ENCODE measurements around the gene HHIPL1.
"Not testable (repeated sequence)": the region's sequence is repeated elsewhere in the genome, so short reads cannot be mapped to it uniquely, and the experiment has no call there.

Gene HHIPL1

DNA sequence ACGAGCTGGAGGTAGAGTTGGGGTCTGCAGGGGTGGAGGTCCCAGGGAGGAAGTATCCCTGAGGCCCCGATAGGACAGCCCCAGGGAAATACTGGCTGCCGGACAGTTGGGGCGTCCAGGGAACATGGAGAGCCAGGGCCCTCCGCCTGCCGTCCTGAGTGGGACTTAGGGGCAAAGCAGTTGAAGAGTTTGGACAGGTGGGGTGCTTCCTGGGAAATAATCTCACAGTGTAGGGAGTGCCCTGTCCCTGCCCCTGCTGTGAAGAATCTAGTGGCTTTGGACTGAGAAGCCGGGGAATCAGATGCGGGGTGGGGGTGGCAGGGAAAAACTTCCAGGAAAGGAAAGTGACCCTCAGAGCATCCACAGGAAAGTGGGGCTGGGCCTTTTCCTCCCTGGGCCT is 9.8 kb upstream of the HHIPL1 start:
- DNase-seq (ENCODE audit: low read depth) = no peak

DNA sequence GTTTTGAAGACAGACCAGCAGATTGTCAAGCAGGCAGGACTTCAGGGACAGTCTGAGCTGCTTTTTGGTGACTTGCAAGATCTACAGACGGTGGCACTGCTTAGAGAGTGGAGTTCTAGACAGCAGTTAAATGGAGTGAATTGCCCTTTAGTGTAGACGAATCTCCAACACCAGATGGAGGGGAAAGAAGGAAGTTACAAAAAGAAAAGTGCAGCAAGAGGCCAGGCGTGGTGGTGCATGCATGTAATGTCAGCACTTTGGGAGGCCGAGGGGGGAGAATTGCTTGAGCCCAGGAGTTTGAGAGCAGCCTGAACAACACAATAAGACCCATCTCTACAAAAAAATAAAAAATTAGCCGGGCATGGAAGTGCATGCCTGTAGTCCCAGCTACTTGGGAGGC is 8.4 kb upstream of the HHIPL1 start:
- DNase-seq (ENCODE audit: low read depth) = no peak

DNA sequence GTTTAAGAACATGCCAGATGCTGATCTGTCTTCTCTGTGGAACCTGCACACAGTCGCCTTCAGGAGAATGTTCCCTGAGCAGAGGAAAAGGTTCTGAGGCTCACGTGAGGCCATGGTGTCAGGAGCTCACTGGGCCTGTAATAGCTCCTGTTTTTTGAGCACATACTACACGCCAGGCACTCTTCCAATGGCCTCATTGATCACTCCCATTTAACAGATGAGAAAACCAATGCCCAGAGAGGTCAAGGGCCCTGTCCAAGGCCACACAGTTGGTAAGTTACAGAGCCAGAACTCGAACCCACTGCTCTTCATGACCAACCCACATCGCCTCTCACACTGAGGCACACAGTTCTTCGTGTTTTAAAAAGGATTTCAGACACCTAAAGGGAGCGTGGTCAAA is 7.3 kb upstream of the HHIPL1 start:
- no peak for DNase-seq (ENCODE audit: low read depth)

DNA sequence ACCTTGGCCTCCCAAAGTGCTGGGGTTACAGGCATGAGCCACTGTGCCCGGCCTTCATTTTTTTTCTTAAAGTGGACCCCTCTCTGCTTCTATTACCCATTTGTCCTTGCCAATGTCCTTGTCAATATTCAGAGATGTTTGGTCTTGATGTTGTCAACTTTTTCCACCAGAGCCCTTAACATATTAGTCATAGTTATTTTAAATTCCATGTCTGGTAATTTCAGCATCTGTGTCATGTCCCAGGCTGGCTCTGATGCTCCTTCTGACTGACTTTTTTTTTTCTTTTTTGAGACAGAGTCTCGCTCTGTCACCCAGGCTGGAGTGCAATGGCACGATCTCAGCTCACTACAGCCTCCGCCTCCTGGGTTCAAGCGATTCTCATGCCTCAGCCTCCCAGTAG is 2.2 kb upstream of the HHIPL1 start:
- DNase-seq (ENCODE audit: low read depth) = not testable (repeated sequence)

DNA sequence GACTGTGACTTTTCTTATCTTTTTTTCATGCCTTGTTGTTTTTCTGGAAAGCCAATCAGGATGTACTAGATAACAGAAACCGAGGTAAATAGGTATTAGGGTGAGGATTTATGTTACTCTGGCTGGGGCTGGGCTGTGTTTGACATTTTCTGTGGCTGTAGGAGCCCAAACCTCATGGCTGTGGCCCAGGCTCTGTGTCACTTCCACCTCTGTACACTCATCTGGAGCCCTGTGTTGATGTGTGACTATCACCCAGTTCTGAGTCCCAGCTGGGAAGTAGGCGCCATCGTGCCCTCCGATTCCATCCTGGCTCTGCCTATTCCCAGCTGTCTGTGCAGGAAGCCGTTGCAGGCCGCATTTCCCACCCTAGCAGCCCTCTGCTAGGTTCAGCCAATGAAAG is 1.6 kb upstream of the HHIPL1 start:
- DNase-seq (ENCODE audit: low read depth) = no peak

DNA sequence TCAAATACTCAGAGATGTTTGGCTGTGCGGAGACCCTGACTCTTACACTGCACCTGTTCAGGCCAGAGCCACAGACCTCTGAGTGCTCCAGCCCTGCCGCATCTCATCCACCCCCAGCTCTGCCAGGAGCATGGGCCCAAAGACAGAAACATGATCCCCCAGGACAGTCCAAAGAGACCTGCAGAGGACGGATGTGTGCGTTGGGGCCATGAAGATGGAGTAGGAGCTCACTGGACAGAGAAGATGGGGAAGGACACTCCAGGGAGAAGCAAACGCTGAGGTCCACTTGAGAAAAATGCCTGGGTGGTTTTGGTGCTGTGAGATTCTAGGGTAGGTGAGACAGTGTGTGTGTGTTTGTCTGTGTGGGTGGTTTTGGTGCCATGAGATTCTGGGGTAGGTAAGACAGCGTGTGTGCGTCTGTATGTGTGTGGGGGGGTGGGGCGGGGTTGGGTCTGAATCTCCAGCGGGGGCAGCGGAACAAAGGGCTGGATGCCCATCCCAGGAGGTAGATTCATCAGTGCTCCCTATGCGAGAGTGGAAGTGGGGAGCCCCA is 818 bp upstream of the HHIPL1 start:
- no peak for DNase-seq (ENCODE audit: low read depth)

DNA sequence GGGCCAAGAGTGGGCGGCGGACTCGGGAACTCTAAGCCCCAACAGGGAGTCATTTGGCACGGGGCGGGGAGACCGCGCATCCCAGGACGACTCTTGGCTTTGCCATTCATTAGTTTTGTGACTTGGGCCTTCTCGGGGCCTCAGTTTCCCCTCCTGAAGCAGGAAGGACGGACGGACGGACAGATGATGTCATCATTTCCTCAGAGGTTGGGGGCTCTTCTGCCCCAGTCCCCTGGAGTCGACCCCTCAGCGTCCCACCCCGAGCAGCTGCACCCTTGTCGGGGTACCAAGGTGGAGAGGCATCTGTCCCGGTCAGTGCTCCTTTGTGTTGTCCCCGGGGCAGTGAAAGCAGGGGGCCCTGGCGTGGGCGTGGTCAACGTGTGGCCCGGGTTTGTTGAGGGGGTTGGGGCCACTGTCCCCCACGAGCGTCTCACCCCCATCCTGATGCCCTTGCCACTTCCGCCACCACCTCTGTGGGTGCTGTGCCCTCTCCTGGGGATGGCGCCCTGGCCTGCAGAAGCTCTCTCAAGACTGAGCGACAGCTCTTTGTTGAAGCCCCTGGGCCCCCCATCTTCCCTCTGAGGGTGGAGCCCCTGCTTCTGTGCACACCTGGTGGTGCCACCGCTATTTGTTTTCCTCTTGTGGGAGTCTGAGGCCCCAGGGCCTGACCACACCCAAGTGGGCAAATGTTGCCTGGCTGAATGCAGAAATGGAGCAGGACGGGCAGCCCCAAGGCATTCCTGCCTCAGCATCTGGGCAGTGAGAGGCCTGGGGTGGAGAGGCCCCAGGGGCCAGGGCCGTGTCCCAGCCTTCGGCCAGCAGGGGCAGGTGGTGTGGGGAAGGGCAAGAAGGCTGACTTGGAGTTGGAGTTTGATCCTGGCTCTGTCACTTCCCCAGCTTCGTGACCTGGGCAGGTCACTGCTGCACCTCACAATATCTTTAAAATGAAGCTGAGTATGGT is 896 bp downstream of the HHIPL1 start:
- no peak for DNase-seq (ENCODE audit: low read depth)

DNA sequence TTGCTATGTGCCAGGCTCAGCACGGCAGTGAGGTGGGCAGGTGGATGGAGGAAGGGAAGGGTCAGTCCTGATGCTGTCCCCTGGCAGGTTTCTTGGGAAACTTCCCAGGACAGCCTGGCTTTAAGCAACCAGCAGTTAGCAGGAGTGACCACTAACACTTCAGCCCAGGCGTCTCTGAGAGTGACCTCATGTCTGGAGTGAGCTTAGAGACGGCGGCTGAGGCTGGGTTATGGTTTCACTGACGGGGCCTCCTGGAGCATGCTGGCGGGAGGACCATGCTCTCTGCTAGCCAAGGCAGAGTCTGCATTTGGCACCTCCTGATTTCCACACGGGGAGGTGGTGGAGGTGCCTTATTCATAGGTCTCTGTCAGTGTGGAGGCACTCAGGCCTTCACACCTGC is 2.5 kb downstream of the HHIPL1 start:
- DNase-seq (ENCODE audit: low read depth) = no peak

DNA sequence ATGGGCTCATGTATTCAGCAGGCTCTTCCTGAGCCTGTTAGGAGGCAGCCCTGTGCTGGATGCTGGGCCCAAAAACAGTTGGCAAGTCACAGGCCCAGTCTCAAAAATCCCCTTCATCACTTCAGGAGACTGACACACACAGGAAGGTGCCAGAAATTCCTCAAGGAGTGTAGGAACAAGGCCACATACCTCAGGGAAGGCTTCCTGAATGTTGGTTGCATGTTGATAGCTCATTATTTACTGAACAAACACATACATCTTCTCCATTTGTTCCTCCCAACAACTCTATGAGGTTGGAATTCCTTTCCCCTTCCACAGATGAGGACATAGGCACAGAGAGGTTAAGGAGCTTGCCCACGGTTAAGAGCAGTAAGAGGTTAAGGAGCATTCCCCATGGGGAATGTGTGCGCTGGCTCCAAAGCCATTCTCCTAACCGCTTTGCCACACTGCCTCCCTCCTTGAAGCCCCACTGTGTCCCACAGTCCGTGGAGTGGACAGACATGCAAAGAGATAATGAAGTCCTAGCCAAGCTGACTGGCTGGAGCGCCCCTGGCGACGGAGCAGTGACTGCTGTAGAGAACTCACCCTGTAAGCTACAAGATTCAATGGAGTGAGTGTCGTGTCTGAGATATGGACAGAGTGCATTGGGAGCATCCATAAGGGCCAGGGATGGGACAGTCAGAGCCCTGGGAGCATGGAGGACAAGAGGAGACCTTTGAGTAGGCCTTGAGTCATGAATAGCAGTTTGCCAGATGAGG is 3.3 kb downstream of the HHIPL1 start:
- DNase-seq (ENCODE audit: low read depth) = no peak

DNA sequence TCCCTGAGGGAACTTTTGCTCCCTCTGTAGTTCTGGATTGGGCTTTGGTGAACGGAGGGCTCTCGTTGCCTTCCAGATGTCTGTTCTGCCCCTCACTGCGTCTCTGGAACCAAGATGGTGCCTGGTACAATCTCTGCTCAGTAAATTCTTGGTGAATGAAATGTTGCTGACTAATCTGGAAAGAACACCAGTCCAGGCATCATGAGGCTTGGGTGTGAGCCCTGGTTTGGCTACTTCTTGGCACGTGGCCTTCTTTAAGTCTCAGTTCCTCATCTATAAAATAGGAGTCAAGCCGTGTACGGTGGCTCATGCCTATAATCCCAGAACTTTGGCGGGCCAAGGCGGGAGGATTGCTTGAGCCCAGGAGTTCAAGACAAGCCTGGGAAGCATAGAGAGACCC is 4.3 kb downstream of the HHIPL1 start:
- DNase-seq (ENCODE audit: low read depth) = no peak

DNA sequence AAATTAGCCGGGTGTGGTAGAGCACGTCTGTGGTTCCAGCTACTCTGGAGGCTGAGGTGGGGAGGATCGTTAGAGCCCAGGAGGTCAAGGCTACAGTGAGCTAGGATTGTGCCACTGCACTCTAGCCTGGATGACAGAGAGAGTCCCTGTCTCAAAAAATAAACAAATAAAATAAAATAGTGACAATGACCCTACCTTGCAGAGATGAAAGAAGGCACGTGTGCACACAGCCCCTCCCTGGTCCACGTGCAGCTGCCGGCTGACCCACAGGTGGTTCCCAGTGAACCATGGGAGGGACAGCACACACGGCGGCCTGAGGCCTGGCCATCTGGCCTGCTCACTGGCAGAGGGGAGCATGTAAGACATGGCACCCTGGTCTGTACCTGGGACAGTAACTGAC is 4.7 kb downstream of the HHIPL1 start:
- DNase-seq (ENCODE audit: low read depth) = no peak

DNA sequence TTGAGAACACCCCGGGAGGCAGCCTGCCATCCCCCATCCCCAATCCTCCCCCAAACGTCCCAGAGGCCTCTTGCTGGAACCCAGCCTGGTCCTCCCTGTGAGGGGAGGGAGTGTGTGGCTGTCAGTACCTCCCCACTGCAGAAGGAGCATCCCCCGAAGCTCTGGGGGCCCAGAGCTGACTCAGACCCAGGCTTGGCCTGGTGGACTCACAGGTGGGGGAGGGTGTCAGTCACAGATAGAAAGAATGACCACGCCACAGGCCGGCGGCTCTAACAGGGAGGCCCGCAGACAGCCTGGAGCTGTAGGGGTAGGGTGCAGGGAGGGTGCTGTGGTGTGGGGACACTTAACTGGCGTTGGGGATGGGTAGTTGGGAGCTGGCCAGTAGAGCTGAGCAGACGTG is 5.3 kb downstream of the HHIPL1 start:
- DNase-seq (ENCODE audit: low read depth) = no peak

DNA sequence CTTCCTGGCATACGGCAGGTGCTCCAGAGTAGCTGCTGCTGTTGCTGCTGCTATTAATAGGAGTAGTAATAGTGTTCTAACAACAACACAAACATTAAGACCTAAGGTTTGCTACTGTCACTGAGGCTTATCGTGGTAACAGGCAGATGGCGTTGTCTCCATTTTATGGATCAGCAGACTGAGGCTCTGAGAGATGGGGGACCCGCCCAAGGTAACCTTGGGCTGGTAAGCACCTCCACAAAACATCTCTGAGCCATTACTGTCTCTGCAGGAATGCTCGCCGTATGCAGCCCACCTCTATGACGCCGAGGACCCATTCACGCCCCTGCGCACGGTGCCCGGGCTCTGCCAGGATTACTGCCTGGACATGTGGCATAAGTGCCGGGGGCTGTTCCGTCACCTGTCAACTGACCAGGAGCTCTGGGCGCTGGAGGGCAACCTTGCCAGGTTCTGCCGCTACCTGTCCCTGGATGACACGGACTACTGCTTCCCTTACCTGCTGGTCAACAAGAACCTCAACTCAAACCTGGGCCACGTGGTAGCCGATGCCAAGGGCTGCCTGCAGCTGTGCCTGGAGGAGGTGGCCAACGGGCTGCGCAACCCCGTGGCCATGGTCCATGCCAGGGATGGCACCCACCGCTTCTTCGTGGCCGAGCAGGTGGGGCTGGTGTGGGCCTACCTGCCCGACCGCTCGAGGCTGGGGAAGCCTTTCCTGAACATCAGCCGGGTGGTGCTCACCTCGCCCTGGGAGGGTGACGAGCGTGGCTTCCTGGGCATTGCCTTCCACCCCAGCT is 7.2 kb downstream of the HHIPL1 start:
- DNase-seq (ENCODE audit: low read depth) = no peak

DNA sequence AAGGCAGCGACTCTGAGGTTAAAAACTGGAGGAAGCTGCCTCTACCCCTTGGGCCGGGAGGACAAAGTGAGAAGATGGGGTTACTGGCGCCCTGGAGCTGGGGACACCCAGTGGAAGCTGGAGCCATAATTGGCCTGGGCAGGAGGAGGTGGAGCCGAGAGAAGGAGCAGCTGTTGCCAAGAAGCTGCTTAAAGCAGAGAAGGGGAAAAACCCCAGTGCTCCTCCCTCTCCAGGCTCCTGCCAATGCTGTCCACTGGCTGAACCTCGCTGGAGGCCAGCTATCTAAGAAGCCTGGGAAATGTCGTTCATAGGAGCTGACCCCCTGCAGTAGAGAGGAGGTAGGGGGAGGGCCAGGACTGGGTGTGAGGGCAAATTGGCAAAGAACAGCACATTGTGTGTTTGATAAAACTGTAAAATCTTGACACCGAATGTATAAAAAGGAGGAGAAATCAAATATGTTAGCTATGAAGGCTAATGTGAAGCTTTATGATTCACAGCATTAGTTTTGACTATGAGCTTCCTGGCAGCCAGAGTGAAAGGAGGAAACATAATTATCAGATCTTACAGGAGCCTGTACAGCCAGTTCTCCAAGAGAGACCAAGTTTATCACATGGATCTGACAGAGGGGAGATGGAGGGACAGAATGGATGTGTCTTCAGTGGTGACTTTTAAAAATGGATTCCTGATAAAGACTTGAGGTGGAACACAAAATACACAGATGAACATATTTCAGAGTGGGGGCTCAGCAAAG is 9.5 kb downstream of the HHIPL1 start:
- DNase-seq (ENCODE audit: low read depth) = no peak

DNA sequence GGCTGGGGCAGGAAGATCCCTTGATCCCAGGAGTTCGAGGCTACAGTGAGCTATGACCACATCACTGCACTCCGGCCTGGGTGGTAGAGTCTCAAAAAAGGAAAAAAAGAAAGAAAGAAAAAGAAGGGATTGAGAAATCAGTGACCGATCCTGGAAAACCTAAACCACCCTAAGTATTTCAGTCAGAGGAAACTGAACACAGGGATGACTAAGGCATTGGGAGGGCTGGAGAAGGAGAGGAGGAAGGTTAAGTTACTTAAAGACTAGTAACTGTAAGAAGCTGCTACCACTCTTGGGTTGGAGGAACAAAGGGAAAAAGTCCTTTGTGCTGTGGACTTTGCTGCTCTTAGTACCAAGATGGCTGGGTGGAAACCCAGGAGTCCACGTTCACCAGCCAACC is 10.6 kb downstream of the HHIPL1 start:
- DNase-seq (ENCODE audit: low read depth) = no peak

DNA sequence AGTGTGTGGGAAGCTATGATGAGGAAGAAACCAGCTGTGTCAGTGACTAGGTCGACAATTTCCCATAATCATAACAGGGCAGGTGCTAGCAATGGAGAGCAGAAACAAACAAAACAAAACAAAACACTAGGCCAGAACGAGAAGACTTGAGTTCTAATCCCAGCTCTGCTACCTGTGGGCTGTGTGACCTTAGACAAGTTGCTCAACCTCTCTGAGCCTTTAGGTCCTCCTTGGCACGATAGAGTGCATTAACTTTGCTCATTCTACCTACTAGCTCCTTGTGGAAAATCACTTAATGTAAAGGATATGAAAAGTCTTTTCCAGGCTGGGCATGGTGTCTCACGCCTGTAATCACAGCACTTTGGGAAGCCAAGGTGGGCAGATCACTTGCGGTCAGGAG is 11.2 kb downstream of the HHIPL1 start:
- DNase-seq (ENCODE audit: low read depth) = no peak

DNA sequence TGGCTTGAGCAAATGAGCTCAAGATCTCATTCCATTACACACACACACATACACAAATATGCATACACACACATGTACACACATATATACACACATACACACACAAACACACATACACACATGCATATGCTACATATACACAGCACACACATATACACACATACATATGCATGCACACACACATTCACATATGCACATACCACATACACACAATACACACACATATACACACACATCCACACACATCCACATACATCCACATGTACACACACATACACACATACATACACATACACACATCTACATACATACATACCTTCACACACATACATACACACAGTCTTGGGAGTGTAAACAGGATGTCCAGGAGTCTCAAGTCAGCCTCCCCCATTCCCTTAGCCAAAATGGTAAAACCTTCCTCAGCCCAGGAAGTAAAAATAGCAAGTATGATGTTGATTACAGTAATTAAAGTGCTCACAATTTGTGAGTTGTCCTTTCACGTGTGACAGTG is 12.8 kb downstream of the HHIPL1 start:
- DNase-seq (ENCODE audit: low read depth) = no peak

DNA sequence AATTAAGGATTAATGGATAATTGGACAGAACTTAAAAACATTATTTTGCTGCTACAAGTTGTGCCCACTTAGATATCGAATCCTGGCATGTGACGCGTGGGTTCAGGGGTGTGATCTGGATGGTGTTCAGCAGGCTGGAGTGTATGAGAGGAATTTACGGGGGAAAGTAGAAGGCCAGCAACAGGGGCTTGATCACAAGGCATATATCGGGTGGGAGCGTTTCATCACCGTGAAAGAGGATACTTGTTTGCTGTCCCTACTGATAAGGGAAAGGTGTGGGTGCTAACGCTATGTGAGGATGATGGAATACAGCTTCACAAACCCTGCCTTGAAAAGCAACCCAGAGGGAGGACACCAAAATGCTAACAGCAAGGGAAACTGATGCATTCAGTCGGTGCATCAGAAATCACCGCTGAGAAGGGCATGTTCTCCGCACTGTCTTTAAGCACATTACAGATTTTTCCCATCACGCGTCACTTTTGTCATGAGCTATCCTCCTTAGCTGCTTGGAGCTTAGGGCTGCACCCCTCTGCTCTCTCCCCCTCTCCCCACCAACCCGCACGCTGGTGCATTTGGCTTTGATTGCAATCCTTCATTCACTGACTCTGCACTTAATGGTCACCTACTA is 13.4 kb downstream of the HHIPL1 start:
- DNase-seq (ENCODE audit: low read depth) = no peak

DNA sequence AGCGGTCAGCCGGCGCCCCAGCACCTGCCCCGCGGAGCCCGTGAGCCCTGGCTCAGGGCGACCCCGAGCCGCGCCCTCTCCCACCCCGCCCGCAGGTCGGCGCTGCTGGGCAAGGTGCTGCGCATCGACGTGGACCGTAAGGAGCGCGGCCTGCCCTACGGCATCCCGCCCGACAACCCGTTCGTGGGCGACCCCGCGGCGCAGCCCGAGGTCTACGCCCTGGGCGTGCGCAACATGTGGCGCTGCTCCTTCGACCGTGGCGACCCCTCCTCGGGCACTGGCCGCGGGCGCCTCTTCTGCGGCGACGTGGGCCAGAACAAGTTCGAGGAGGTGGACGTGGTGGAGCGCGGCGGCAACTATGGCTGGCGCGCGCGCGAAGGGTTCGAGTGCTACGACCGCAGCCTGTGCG is 14.4 kb downstream of the HHIPL1 start:
- no peak for DNase-seq (ENCODE audit: low read depth)

DNA sequence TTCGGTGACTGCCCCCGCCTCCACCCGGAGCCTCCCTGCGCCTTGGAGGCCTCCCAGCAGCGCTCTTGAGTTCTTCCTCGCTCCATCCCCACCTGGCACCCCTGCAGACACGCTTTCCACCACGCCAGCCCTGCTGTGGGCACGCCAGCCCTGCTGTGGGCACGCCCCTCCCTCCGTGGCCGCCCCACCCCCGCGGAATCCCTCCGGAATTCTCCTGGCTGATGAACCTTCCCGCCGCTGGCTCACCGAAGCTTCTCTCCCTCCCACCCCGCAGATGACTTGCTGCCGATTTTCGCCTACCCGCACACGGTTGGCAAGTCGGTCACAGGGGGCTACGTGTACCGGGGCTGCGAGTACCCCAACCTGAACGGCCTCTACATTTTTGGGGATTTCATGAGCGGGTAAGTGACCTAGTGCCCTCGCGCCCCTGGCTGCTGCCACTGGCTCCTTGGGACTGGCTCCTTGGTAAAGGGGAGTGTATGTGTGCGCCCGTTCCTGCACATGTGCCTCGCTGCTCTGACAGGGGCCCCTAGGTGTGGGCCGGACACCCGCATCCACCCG is 15.2 kb downstream of the HHIPL1 start:
- no peak for DNase-seq (ENCODE audit: low read depth)
